Nucleus accumbens (tissue), 56 donors: ENCODE data around the gene PLCZ1.
"Not testable (repeated sequence)": the region's sequence is repeated elsewhere in the genome, so short reads cannot be mapped to it uniquely, and the experiment has no call there.

ENCODE experiments used
- DNase-seq, 56 donors: peaks; one replicate each; lab custom pipeline; 2025; lab: John Stamatoyannopoulos, UW

PLCZ1 gene

GRCh38 chr12:18737819-18738218 is at the start of gene PLCZ1, which contains the start of gene CAPZA3:
PLCZ1 (minus strand) TSS chr12:18738012; CDS start chr12:18737371, 641 bp downstream.
CAPZA3 (plus strand) TSS chr12:18738119; CDS start chr12:18738269, 150 bp downstream.
- no peak for DNase-seq

GRCh38 chr12:18785465-18785864 is 47.7 kb upstream of the PLCZ1 start:
- not testable (repeated sequence) for DNase-seq

GRCh38 chr12:18782827-18783226 is 45.0 kb upstream of the PLCZ1 start:
- DNase-seq: no peak

GRCh38 chr12:18766479-18766878 is 28.7 kb upstream of the PLCZ1 start:
- not testable (repeated sequence) for DNase-seq

GRCh38 chr12:18755341-18755740 is 17.5 kb upstream of the PLCZ1 start:
- DNase-seq: no peak

- no peak for DNase-seq
Observed at GRCh38 chr12:18754124-18754707, 16.4 kb upstream of the PLCZ1 start.

GRCh38 chr12:18753481-18754123 is 15.8 kb upstream of the PLCZ1 start:
- peak in 1 of 56 donors; percentile 4 for DNase-seq

- no peak for DNase-seq
Observed at GRCh38 chr12:18752947-18753346, 15.1 kb upstream of the PLCZ1 start.

GRCh38 chr12:18752280-18752920 is 14.6 kb upstream of the PLCZ1 start:
- DNase-seq: no peak

GRCh38 chr12:18751866-18752265 is 14.1 kb upstream of the PLCZ1 start:
- no peak for DNase-seq

- no peak for DNase-seq
Observed at GRCh38 chr12:18750085-18750484, 12.3 kb upstream of the PLCZ1 start.

- no peak for DNase-seq
Observed at GRCh38 chr12:18749386-18749957, 11.7 kb upstream of the PLCZ1 start.

GRCh38 chr12:18747895-18748294 is 10.1 kb upstream of the PLCZ1 start:
- no peak for DNase-seq

GRCh38 chr12:18731156-18731555 is 6.7 kb downstream of the PLCZ1 start:
- DNase-seq: no peak

GRCh38 chr12:18723752-18724151 is 14.1 kb downstream of the PLCZ1 start:
- DNase-seq: no peak

- DNase-seq: no peak
Observed at GRCh38 chr12:18721452-18721851, 16.4 kb downstream of the PLCZ1 start.

- DNase-seq: no peak
Observed at GRCh38 chr12:18720690-18721089, 17.1 kb downstream of the PLCZ1 start.

GRCh38 chr12:18719922-18720510 is 17.8 kb downstream of the PLCZ1 start:
- no peak for DNase-seq

- no peak for DNase-seq
Observed at GRCh38 chr12:18718462-18718861, 19.4 kb downstream of the PLCZ1 start.

GRCh38 chr12:18716236-18716635 is 21.6 kb downstream of the PLCZ1 start:
- DNase-seq: no peak

GRCh38 chr12:18706798-18707197 is 31.0 kb downstream of the PLCZ1 start:
- no peak for DNase-seq
